ENCODE results near the gene GAL3ST3.

DNA sequence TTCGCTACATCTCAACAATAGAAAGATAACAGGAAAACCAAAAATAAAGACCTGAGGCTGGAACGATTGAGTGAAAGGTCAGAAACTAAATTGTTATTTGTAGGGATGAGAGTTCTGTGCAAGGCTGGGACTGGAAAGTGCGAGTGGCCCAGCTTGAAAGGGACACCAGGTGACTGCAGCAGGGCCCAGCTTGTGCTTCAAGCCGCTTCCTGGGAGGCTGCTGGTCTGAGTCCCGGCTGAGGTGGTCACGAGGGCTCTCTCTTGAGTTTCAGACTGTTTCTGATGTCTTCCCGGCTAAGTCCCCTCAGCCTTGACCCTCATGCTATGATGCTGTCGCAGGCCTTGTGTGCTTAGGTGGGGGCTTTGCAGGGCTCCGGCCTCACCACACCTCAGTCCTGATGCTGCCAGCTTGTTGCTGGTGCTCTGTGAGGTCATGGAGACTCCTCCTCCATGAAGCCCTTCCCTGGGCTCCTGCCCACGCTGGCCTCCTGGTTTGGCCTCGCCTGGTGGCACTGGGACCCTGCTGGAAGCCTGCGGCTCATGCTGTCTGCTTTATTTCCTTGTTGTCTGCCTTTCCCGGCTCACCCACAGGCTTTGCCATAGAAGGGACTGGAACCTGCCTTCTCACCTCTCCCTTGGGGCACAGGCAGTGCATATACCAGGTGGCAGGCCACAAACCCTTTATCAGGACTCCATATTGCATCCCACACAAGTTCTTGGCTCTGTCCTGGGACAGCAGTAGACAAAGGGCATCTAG, 42.6 kb downstream of the GAL3ST3 start:
- no peak for TF ChIP-seq POLR2A (IDR thresholded peaks at IDR 0.05; ENCODE audit: extremely low read depth, insufficient read length)
- TF ChIP-seq MYC (IDR thresholded peaks at IDR 0.05; ENCODE audit: low read depth, low read length) = no peak

Measured in NB4 (cell line).